K562 (cell line): Measurements from ENCODE around the gene ARHGEF7.

Experiments
- BMI1 ChIP-seq: fragments of 150-350 bp; IDR thresholded peaks from 2 replicates; pipeline ENCODE4 v1.6.1; 2014; ENCODE audit warnings: low read length
- FOSL1 ChIP-seq: fragments of 200-800 bp; sonication (Bioruptor generic); conservative IDR thresholded peaks from 2 replicates; pipeline ENCODE4 v1.6.1; 2016; ENCODE audit warnings: missing genetic modification characterization, missing compliant biosample characterization
- HDAC6 ChIP-seq: IDR thresholded peaks from 2 replicates; pipeline ENCODE4 v1.6.1; 2012; ENCODE audit warnings: low read depth, mild to moderate bottlenecking, control low read depth, inconsistent platforms, low read length, moderate library complexity
- JUNB ChIP-seq: fragments of 450-650 bp; formaldehyde crosslinking; conservative IDR thresholded peaks from 2 replicates; pipeline ENCODE4 v1.4.0; 2020; ENCODE audit warnings: mild to moderate bottlenecking
- JUND ChIP-seq, 2 experiments: IDR thresholded peaks; 2 replicates in 1 of 2; 3 replicates in 1 of 2; pipeline ENCODE4 v1.6.1; 2011; ENCODE audit warnings: borderline replicate concordance in 2 of 2, low read depth in 2 of 2, low read length in 2 of 2, improper control_type of control experiment in 1 of 2, missing biosample characterization in 1 of 2, missing genetic modification characterization in 1 of 2, missing genetic modification reagents in 1 of 2
- POLR3A ChIP-seq: IDR thresholded peaks from 2 replicates; pipeline ENCODE4 v1.6.1; 2011; ENCODE audit warnings: borderline replicate concordance, mild to moderate bottlenecking, moderate library complexity; ENCODE audit not compliant: insufficient read length, insufficient read depth; ENCODE audit errors: extremely low read depth
- SP1 ChIP-seq: sonication (generic); formaldehyde crosslinking; IDR thresholded peaks from 2 replicates; pipeline ENCODE4 v1.8.1; 2022; ENCODE audit warnings: mild to moderate bottlenecking, missing genetic modification reagents
- ZFP30 ChIP-seq: fragments of 250-450 bp; sonication (Bioruptor Pico); IDR thresholded peaks from 2 replicates; pipeline ENCODE4 v1.8.0; 2022; ENCODE audit warnings: moderate library complexity, mild to moderate bottlenecking, inconsistent platforms, borderline replicate concordance
- ZKSCAN3 ChIP-seq: fragments of 250-450 bp; sonication (Bioruptor Pico); IDR thresholded peaks from 2 replicates; pipeline ENCODE4 v1.4.0; 2020
- ZNF134 ChIP-seq: fragments of 250-450 bp; sonication (Bioruptor Pico); conservative IDR thresholded peaks from 2 replicates; pipeline ENCODE4 v1.4.0; 2020
- ZNF707 ChIP-seq: fragments of 250-450 bp; sonication (Bioruptor Pico); conservative IDR thresholded peaks from 2 replicates; pipeline ENCODE4 v1.8.0; 2022; ENCODE audit warnings: inconsistent platforms, mild to moderate bottlenecking, moderate library complexity
- ZNF76 ChIP-seq: fragments of 250-450 bp; sonication (Bioruptor Pico); IDR thresholded peaks from 2 replicates; pipeline ENCODE4 v1.4.0; 2020; ENCODE audit warnings: mild to moderate bottlenecking, moderate library complexity, borderline replicate concordance
- TF ChIP-seq, protein P1 (sequence below), 3 experiments: IDR thresholded peaks in 2 of 3; conservative IDR thresholded peaks in 1 of 3; 2 replicates each; pipeline ENCODE4 v1.5.1; 2011 to 2012; ENCODE audit warnings: low read length in 3 of 3, mild to moderate bottlenecking in 3 of 3, control low read depth in 2 of 3, improper control_type of control experiment in 1 of 3, inconsistent platforms in 1 of 3, low read depth in 1 of 3, mixed read lengths in 1 of 3, moderate library complexity in 1 of 3; ENCODE audit not compliant: insufficient read depth in 2 of 3
- TF ChIP-seq, protein P2 (sequence below): fragments of 150-350 bp; conservative IDR thresholded peaks from 2 replicates; pipeline ENCODE4 v1.6.1; 2014; ENCODE audit warnings: low read length

DNA sequence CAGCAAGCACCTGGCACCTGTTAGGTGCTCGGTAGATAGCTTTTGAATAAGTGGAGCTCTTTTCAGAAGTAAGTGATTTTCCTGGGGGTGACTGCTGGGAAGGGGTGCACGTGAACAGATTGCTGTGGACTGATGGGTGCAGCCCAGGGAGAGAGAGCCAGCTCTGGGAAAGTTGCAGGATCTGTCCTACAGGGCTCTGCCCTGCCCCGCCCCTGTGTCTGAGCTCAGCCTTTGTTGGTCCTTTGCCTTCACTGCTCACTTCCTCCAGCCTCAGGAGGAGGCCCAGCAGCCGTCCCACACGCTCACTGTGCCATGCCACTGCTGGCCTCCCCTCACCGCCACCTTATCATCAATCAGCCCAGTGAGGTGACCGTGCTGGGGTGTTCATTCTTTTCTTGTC is 171.6 kb downstream of the ARHGEF7 start:
- TF ChIP-seq POLR3A = no peak
- TF ChIP-seq JUND (IDR thresholded peaks at IDR 0.05; ENCODE audit: borderline replicate concordance, low read depth, low read length) = no peak
- TF ChIP-seq JUND (tag; IDR thresholded peaks at IDR 0.05; ENCODE audit: borderline replicate concordance, low read depth, low read length) = no peak
- no peak for TF ChIP-seq HDAC6
- TF ChIP-seq SP1 (CRISPR knock-in tag) = no peak
- TF ChIP-seq BMI1 = no peak
- no peak for TF ChIP-seq ZNF707 (CRISPR knock-in tag)
- TF ChIP-seq JUNB = no peak
- TF ChIP-seq, protein P1, sequence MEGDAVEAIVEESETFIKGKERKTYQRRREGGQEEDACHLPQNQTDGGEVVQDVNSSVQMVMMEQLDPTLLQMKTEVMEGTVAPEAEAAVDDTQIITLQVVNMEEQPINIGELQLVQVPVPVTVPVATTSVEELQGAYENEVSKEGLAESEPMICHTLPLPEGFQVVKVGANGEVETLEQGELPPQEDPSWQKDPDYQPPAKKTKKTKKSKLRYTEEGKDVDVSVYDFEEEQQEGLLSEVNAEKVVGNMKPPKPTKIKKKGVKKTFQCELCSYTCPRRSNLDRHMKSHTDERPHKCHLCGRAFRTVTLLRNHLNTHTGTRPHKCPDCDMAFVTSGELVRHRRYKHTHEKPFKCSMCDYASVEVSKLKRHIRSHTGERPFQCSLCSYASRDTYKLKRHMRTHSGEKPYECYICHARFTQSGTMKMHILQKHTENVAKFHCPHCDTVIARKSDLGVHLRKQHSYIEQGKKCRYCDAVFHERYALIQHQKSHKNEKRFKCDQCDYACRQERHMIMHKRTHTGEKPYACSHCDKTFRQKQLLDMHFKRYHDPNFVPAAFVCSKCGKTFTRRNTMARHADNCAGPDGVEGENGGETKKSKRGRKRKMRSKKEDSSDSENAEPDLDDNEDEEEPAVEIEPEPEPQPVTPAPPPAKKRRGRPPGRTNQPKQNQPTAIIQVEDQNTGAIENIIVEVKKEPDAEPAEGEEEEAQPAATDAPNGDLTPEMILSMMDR (IDR thresholded peaks at IDR 0.05 in 2 of 3, conservative IDR thresholded peaks at IDR 0.05 in 1 of 3; ENCODE audit: insufficient read depth in 2 of 3, low read depth in 1 of 3, low read length in 3 of 3) = no peak
- no peak for TF ChIP-seq ZFP30
- TF ChIP-seq FOSL1 (tag) = no peak
- no peak for TF ChIP-seq ZNF134 (CRISPR knock-in tag)
- no peak for TF ChIP-seq ZKSCAN3
- no peak for TF ChIP-seq ZNF76 (CRISPR knock-in tag)
- TF ChIP-seq, protein P2, sequence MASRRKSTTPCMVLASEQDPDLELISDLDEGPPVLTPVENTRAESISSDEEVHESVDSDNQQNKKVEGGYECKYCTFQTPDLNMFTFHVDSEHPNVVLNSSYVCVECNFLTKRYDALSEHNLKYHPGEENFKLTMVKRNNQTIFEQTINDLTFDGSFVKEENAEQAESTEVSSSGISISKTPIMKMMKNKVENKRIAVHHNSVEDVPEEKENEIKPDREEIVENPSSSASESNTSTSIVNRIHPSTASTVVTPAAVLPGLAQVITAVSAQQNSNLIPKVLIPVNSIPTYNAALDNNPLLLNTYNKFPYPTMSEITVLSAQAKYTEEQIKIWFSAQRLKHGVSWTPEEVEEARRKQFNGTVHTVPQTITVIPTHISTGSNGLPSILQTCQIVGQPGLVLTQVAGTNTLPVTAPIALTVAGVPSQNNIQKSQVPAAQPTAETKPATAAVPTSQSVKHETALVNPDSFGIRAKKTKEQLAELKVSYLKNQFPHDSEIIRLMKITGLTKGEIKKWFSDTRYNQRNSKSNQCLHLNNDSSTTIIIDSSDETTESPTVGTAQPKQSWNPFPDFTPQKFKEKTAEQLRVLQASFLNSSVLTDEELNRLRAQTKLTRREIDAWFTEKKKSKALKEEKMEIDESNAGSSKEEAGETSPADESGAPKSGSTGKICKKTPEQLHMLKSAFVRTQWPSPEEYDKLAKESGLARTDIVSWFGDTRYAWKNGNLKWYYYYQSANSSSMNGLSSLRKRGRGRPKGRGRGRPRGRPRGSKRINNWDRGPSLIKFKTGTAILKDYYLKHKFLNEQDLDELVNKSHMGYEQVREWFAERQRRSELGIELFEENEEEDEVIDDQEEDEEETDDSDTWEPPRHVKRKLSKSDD = no peak
